C1 segment of cervical spinal cord (tissue), 14 donors: ENCODE measurements around the gene ACAD9.
A peak's percentile ranks its signal among the peaks of the same experiment; 100 is the strongest.
"Not testable (repeated sequence)": the region's sequence is repeated elsewhere in the genome, so short reads cannot be mapped to it uniquely, and the experiment has no call there.

Source experiments
- DNase-seq, 14 donors: peaks; one replicate each; lab custom pipeline; 2025; lab: John Stamatoyannopoulos, UW

ACAD9 gene

GRCh38 chr3:128889139-128889894 is 9.9 kb downstream of the ACAD9 start:
- no peak for DNase-seq

- DNase-seq: no peak
These were observed 16.6 kb downstream of the ACAD9 start for GRCh38 chr3:128895843-128896697.

GRCh38 chr3:128902426-128902825 is 23.0 kb downstream of the ACAD9 start:
- no peak for DNase-seq

- DNase-seq: no peak
These were observed 24.1 kb downstream of the ACAD9 start for GRCh38 chr3:128903501-128903900.

- peak in 1 of 14 donors; percentile 24 for DNase-seq
These were observed 26.8 kb downstream of the ACAD9 start for GRCh38 chr3:128906031-128906803.

- DNase-seq: no peak
These were observed 27.5 kb downstream of the ACAD9 start for GRCh38 chr3:128906804-128907525.

GRCh38 chr3:128907706-128908445 is 28.5 kb downstream of the ACAD9 start:
- peak in 1 of 14 donors; percentile 62 for DNase-seq

- no peak for DNase-seq
These were observed 29.5 kb downstream of the ACAD9 start for GRCh38 chr3:128908951-128909350.

- no peak for DNase-seq
These were observed 30.6 kb downstream of the ACAD9 start for GRCh38 chr3:128910006-128910405.

GRCh38 chr3:128911911-128912310 is 32.5 kb downstream of the ACAD9 start:
- DNase-seq: no peak

- DNase-seq: no peak
These were observed 35.7 kb downstream of the ACAD9 start for GRCh38 chr3:128914966-128915645.

- DNase-seq: peak in 1 of 14 donors; percentile 18
These were observed 37.9 kb downstream of the ACAD9 start for GRCh38 chr3:128917291-128917690.

GRCh38 chr3:128919988-128920387 is 40.6 kb downstream of the ACAD9 start:
- DNase-seq: no peak

GRCh38 chr3:128922804-128923459 is 43.5 kb downstream of the ACAD9 start:
- no peak for DNase-seq

GRCh38 chr3:128923576-128923975 is 44.2 kb downstream of the ACAD9 start:
- DNase-seq: no peak

GRCh38 chr3:128923986-128924385 is 44.6 kb downstream of the ACAD9 start:
- not testable (repeated sequence) for DNase-seq

GRCh38 chr3:128929364-128929763 is 49.9 kb downstream of the ACAD9 start:
- no peak for DNase-seq

GRCh38 chr3:128931046-128931445 is 51.6 kb downstream of the ACAD9 start:
- DNase-seq: no peak

- DNase-seq: no peak
These were observed 53.2 kb downstream of the ACAD9 start for GRCh38 chr3:128932516-128933212.
